HG02870 (cell line): ENCODE measurements around the gene POTEB2.
"Not testable (repeated sequence)": the region's sequence is repeated elsewhere in the genome, so short reads cannot be mapped to it uniquely, and the experiment has no call there.

Experiments used
- ATAC-seq: cut with Tn5 transposase; IDR thresholded peaks from one replicate; pipeline ENCODE4 v1.9.1; 2021; ENCODE audit warnings: mild to moderate bottlenecking, moderate library complexity; ENCODE audit not compliant: unreplicated experiment

POTEB2 gene

DNA sequence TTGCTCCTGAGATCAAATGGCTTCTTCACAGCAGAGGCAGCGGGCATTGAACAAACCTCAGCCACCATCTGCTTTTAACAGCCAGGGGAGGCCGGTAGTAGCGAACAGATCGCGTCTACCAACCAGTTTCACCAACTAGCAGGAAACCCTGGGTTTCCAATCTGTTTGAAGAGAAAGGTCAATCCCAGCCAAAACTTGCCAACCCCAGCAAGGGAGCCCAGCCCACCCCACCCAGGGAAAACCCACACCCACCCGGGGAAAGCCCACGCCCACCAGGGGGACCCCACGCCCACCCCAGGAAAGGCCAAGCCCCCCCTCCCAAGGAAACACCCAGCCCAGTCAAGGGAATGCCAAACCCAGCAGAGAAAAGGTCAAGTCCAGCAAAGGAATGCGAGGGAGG, at the start of gene POTEB2:
TSS of gene POTEB2 (minus strand) at position 101 of the 400 bp plus-strand sequence. CDS start at position 68, 33 bp downstream.
- ATAC-seq = not testable (repeated sequence)

- ATAC-seq = not testable (repeated sequence)
These were observed 13.8 kb upstream of the POTEB2 start for GRCh38 chr15:20879916-20880315.

- not testable (repeated sequence) for ATAC-seq
These were observed 12.3 kb upstream of the POTEB2 start for GRCh38 chr15:20878464-20878863.

GRCh38 chr15:20877819-20878218, 11.7 kb upstream of the POTEB2 start:
- not testable (repeated sequence) for ATAC-seq
